HG03139 (cell line): ENCODE results near the gene ETS2.
A peak's percentile ranks its signal among the peaks of the same experiment; 100 is the strongest.

Experiments used
- ATAC-seq: cut with Tn5 transposase; IDR thresholded peaks from one replicate; pipeline ENCODE4 v1.9.1; 2021; ENCODE audit not compliant: unreplicated experiment

The ETS2 gene

GRCh38 chr21:38800924-38801744 is 4.6 kb upstream of the ETS2 start:
- no peak for ATAC-seq

GRCh38 chr21:38802050-38803026 is 3.4 kb upstream of the ETS2 start:
- ATAC-seq, result no peak

- ATAC-seq, result no peak
These were observed 2.6 kb upstream of the ETS2 start for GRCh38 chr21:38803075-38803660.

GRCh38 chr21:38804030-38804788 is 1.5 kb upstream of the ETS2 start:
- no peak for ATAC-seq

GRCh38 chr21:38804789-38805327 is 871 bp upstream of the ETS2 start:
- peak; percentile 4 for ATAC-seq

- peak; percentile 14 for ATAC-seq
These were observed 618 bp downstream of the ETS2 start for GRCh38 chr21:38806153-38806941.

DNA sequence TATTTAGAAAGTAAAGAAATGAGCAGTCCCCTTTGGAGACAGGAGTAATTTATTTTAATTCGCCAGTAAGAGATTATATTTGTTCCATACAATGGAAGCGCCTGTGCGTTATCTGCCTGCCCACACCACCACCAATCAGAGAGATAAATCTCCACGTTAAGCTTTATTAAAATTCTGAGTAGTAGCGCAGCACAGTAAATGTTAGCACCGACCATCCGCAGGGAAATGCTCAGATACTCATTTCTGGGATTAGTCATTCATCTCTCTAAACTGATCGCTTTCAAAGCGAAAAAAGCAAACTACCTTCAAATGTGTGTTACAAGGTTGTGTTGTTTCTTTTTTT is 1.2 kb downstream of the ETS2 start:
- ATAC-seq, result no peak

- no peak for ATAC-seq
These were observed 1.7 kb downstream of the ETS2 start for GRCh38 chr21:38807441-38807871.

- no peak for ATAC-seq
These were observed 2.3 kb downstream of the ETS2 start for GRCh38 chr21:38807986-38808385.

- no peak for ATAC-seq
These were observed 3.6 kb downstream of the ETS2 start for GRCh38 chr21:38809198-38809878.

- ATAC-seq, result no peak
These were observed 4.5 kb downstream of the ETS2 start for GRCh38 chr21:38810034-38810825.

DNA sequence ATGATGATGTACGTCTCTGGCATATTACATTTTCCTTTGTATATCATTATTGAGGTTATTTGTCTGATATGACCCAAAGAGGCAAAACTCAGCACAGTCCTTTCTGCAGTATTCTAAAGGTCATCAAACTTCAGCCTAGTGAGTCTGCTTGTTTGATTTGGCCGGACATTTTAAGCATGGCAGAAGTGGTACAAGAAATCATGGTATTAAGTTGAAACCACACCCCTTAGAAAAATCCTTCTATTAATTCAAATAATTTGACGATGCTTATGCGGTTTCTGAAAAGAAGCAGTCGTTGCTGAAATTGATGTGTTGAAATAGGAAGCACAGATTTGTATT is 5.1 kb downstream of the ETS2 start:
- no peak for ATAC-seq

- ATAC-seq, result no peak
These were observed 5.5 kb downstream of the ETS2 start for GRCh38 chr21:38811257-38811656.

DNA sequence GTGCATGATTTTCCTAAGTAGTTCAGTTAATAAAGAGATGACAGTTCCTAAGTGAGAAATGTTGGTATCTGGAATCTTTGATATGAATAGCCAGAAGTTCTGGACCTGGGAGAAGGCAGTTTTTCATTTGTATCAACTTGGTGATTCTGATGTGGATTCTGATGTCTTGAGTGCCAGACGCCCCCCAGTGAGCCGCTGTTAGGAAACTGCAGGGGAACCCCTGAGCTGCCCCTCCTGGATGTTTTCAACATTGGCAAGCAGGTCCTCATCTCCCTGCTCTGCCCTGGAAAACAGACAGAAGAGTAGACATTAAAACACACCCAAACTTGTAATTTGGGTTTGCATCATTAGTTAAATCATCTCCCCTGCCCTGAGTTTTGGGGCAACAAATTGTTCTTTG is 7.4 kb downstream of the ETS2 start:
- ATAC-seq, result no peak

- ATAC-seq, result no peak
These were observed 7.8 kb downstream of the ETS2 start for GRCh38 chr21:38813547-38813946.

DNA sequence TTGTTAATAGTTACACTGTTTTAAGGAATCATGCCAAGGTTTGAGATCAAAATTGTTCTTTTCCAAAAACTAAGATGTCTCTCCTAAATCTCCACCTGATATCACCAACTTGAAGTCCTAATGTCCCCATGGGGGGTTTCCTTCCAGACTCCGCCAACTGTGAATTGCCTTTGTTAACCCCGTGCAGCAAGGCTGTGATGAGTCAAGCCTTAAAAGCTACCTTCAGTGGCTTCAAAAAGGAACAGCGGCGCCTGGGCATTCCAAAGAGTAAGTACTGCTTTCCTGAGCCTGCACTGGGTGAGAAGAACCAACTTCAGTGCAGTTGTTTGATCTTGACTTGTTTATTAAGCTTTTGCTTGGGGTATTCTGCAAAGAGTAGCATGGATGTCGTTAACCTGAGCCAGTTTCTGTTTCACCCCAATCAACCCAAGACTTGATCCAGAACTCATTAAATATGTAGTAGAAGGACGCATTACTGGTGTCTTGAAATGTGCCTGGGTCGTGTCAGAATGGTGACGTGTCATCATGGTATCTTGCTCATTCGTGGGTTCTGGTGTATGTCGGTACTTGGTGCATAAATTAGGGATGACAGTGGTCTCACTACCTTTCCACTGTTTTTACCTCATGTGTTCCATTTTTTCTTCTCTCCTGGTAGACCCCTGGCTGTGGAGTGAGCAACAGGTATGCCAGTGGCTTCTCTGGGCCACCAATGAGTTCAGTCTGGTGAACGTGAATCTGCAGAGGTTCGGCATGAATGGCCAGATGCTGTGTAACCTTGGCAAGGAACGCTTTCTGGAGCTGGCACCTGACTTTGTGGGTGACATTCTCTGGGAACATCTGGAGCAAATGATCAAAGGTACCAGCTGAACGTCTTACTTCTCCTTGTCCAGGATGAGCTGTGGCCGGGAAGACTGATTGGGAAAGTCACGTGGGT is 8.7 kb downstream of the ETS2 start:
- ATAC-seq, result no peak

DNA sequence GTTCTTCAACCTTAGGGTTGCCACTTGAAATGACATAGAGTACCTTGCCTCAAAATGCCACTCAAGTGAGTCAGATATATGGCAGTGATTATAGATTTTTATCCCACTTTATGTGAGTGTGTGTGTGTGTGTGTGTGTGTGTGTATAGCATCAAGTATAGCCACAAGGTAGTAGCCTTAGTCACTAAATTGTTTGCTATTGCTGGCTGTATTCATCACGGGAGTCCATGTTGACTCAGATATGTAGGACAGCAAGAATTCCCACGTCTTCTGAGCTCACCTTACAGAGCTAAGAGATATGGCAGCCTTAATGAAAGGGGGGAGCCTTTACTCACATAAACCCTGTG is 9.3 kb downstream of the ETS2 start:
- no peak for ATAC-seq
